HCT116 (cell line): Measurements from ENCODE around the gene RSPO1. TPM values are rescaled to one million over a fixed set of nuclear protein-coding genes. Genes with fewer than 3 reads are reported as not detected.

Experiments used
- ATAC-seq: fragments of 200-7000 bp; cut with Tn5 transposase; 2 replicates; pipeline ENCODE4 v1.9.1; 2020; ENCODE audit warnings: mild to moderate bottlenecking, moderate library complexity
- BruUV-seq: library from RNA; stranded (reverse); fragments of 400-500 nt; replicated peaks from 2 replicates; lab custom pipeline; 2021; lab: Mats Ljungman, UMichigan
- CTCF ChIA-PET: fragments of 300-600 bp; sonication (Branson Sonifier 250); formaldehyde crosslinking; loops from one replicate; lab custom pipeline; 2021; ENCODE audit warnings: antibody characterized with exemption; lab: Charles Lee
- POLR2A ChIA-PET: fragments of 300-600, 350-600 bp; sonication (Branson Sonifier 250); formaldehyde crosslinking; loops from one replicate; lab custom pipeline; 2021; ENCODE audit warnings: antibody characterized with exemption; lab: Charles Lee
- RAD21 ChIA-PET, 2 experiments: fragments of 300-600 bp; sonication (Branson Sonifier 250); formaldehyde crosslinking; loops; one replicate each; lab custom pipeline; 2023; ENCODE audit warnings: low total read pairs in 2 of 2; ENCODE audit not compliant: uncharacterized antibody in 2 of 2, unreplicated experiment in 2 of 2, low non-redundant PET in 1 of 2; lab: Charles Lee
- DNase-seq: peaks from one replicate; pipeline ENCODE4 v3.0.0-alpha.2; 2010; ENCODE audit warnings: low read depth, low spot score
- H2AFZ ChIP-seq: fragments of 200-600 bp; shearing (Covaris generic), sonication (generic); 2 replicates; pipeline ENCODE4 v1.6.1; 2017; ENCODE audit warnings: low read depth, mixed run types, mixed read lengths, antibody characterized with exemption, low read length; ENCODE audit not compliant: poor library complexity, severe bottlenecking
- H3K27ac ChIP-seq: 2 replicates; pipeline ENCODE4 v1.5.1; 2012; ENCODE audit warnings: low read depth, low read length
- H3K27me3 ChIP-seq: fragments of 200-600 bp; sonication (generic); 2 replicates; pipeline ENCODE4 v1.6.1; 2016; ENCODE audit warnings: mixed run types, low read length, mixed read lengths; ENCODE audit not compliant: insufficient read depth
- H3K36me3 ChIP-seq, 2 experiments: fragments of 200-500 bp in 1 of 2; fragments of 200-600 bp in 1 of 2; sonication (Bioruptor generic) in 1 of 2; sonication (generic) in 1 of 2; 2 replicates each; pipeline versions ENCODE4 v1.5.1 to v1.6.1; 2014 to 2016; ENCODE audit warnings: low read length in 2 of 2, inconsistent platforms in 1 of 2, mixed read lengths in 1 of 2, mixed run types in 1 of 2; ENCODE audit not compliant: insufficient read depth in 2 of 2, control insufficient read depth in 1 of 2
- H3K4me1 ChIP-seq, 2 experiments: fragments of 200-600 bp in 1 of 2; sonication (generic) in 1 of 2; 2 replicates each; pipeline versions ENCODE4 v1.5.1 to v1.6.1; 2012 to 2017; ENCODE audit warnings: low read length in 2 of 2, inconsistent platforms in 1 of 2, mild to moderate bottlenecking in 1 of 2, mixed read lengths in 1 of 2, mixed run types in 1 of 2, moderate library complexity in 1 of 2; ENCODE audit not compliant: insufficient read depth in 2 of 2, control insufficient read depth in 1 of 2
- H3K4me2 ChIP-seq: fragments of 200-600 bp; sonication (generic); 2 replicates; pipeline ENCODE4 v1.6.1; 2017; ENCODE audit warnings: mixed run types, low read length, mixed read lengths
- H3K4me3 ChIP-seq, 2 experiments: fragments of 200-600 bp in 1 of 2; sonication (generic) in 1 of 2; replicated peaks in 1 of 2; 2 replicates each; pipeline ENCODE4 v1.5.1; 2011 to 2016; ENCODE audit warnings: low read length in 2 of 2, control low read depth in 1 of 2, low read depth in 1 of 2, mild to moderate bottlenecking in 1 of 2, mixed read lengths in 1 of 2, mixed run types in 1 of 2
- H3K79me2 ChIP-seq: fragments of 200-600 bp; sonication (generic); 2 replicates; pipeline ENCODE4 v1.6.1; 2017; ENCODE audit warnings: mild to moderate bottlenecking, mixed run types, low read length, moderate library complexity, mixed read lengths; ENCODE audit not compliant: insufficient read depth
- H3K9ac ChIP-seq: fragments of 200-600 bp; sonication (generic); 2 replicates; pipeline ENCODE4 v1.6.1; 2016; ENCODE audit warnings: low read length, mixed read lengths
- H3K9me2 ChIP-seq: fragments of 200-600 bp; sonication (generic), shearing (Covaris generic); 2 replicates; pipeline ENCODE4 v1.6.1; 2017; ENCODE audit warnings: mixed run types, mild to moderate bottlenecking, moderate library complexity; ENCODE audit not compliant: insufficient read depth
- H3K9me3 ChIP-seq, 2 experiments: fragments of 200-500 bp in 1 of 2; fragments of 200-600 bp in 1 of 2; sonication (Bioruptor generic) in 1 of 2; sonication (generic) in 1 of 2; 2 replicates each; pipeline ENCODE4 v1.6.1; 2014 to 2017; ENCODE audit warnings: low read length in 2 of 2, mixed read lengths in 2 of 2, inconsistent platforms in 1 of 2, low read depth in 1 of 2, mild to moderate bottlenecking in 1 of 2, mixed run types in 1 of 2, moderate library complexity in 1 of 2; ENCODE audit not compliant: control insufficient read depth in 1 of 2, insufficient read depth in 1 of 2
- H4K20me1 ChIP-seq: fragments of 200-600 bp; sonication (generic), shearing (Covaris generic); 2 replicates; pipeline ENCODE4 v1.6.1; 2017; ENCODE audit warnings: mixed run types, mild to moderate bottlenecking, moderate library complexity; ENCODE audit not compliant: insufficient read depth
- CBX3 ChIP-seq: IDR thresholded peaks from 2 replicates; pipeline ENCODE4 v1.6.1; 2012; ENCODE audit warnings: low read depth
- ELF1 ChIP-seq: IDR thresholded peaks from 2 replicates; pipeline ENCODE4 v1.6.1; 2012; ENCODE audit warnings: low read depth, borderline replicate concordance
- EZH2 ChIP-seq: fragments of 200-600 bp; sonication (generic); IDR thresholded peaks from 2 replicates; pipeline ENCODE4 v1.6.1; 2017; ENCODE audit warnings: antibody characterized with exemption, mixed run types
- JUND ChIP-seq: IDR thresholded peaks from 2 replicates; pipeline ENCODE4 v1.6.1; 2012
- POLR2AphosphoS5 ChIP-seq: IDR thresholded peaks from 2 replicates; pipeline ENCODE4 v1.6.1; 2011; ENCODE audit warnings: mild to moderate bottlenecking, low read depth, low read length, moderate library complexity
- RAD21 ChIP-seq: IDR thresholded peaks from 2 replicates; pipeline ENCODE4 v1.6.1; 2012; ENCODE audit warnings: low read depth, mild to moderate bottlenecking
- SIN3A ChIP-seq: IDR thresholded peaks from 2 replicates; pipeline ENCODE4 v1.6.1; 2012; ENCODE audit warnings: low read depth
- SP1 ChIP-seq: IDR thresholded peaks from 2 replicates; pipeline ENCODE4 v1.6.1; 2012; ENCODE audit warnings: low read depth
- TCF7L2 ChIP-seq: IDR thresholded peaks from 2 replicates; pipeline ENCODE4 v1.7.0; 2011; ENCODE audit warnings: borderline replicate concordance, inconsistent platforms; ENCODE audit not compliant: insufficient read depth, insufficient read length; ENCODE audit errors: extremely low read depth
- YY1 ChIP-seq: IDR thresholded peaks from 2 replicates; pipeline ENCODE4 v1.6.1; 2011; ENCODE audit warnings: low read length, low read depth, moderate library complexity, mild to moderate bottlenecking; ENCODE audit not compliant: insufficient replicate concordance; ENCODE audit errors: extremely low read depth
- ZNF274 ChIP-seq: fragments of 200-500 bp; sonication (Bioruptor generic); IDR thresholded peaks from 2 replicates; pipeline ENCODE4 v1.6.1; 2014; ENCODE audit warnings: mild to moderate bottlenecking, low read depth, low read length, inconsistent platforms
- intact Hi-C: fragments of 100-400 bp; cut with micrococcal nuclease; formaldehyde crosslinking; loops from 2 replicates; pipeline ENCODE4 v1.10.0; 2022
- total RNA-seq: library from RNA; stranded (reverse); gene quantifications from one replicate; pipeline ENCODE4 v1.2.1, GENCODE V29; 2021; ENCODE audit not compliant: unreplicated experiment
- TF ChIP-seq, protein P1 (sequence below): IDR thresholded peaks from 2 replicates; pipeline ENCODE4 v1.6.1; 2012; ENCODE audit warnings: low read depth
- TF ChIP-seq, protein P2 (sequence below): IDR thresholded peaks from 2 replicates; pipeline ENCODE4 v1.6.1; 2012
- TF ChIP-seq, protein P3 (sequence below): IDR thresholded peaks from 2 replicates; pipeline ENCODE4 v1.6.1; 2011; ENCODE audit warnings: mild to moderate bottlenecking, low read length, moderate library complexity; ENCODE audit not compliant: insufficient replicate concordance; ENCODE audit errors: extremely low read depth

Gene RSPO1
- total RNA-seq, 1 experiment from 2014 or later = 0.15 TPM

DNA sequence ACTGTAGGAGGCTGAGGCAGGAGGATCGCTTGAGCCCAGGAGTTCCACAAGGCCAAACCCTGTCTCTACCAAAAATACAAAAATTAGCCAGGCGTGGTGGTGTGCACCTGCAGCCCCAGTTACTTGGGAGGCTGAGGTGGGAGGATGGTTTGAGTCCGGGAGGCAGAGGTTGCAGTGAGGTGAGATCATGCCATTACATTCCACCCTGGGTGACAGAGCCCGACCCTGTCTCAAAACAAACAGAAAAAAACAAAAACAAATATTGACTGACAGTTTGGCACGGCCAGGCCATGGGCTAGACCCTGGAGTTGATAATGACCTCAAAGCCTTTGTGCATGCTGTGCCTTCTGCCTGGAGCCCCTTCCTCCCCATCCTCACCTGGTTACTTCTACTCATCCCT is 19.2 kb upstream of the RSPO1 start:
- H3K9ac ChIP-seq = no peak overlapping the region
- RAD21 ChIA-PET = no interaction called here
- H3K79me2 ChIP-seq = no peaks in the 10 kb centered on the region
- H3K27me3 ChIP-seq = no peaks in the 10 kb centered on the region
- intact Hi-C loops = no loop called here
- TF ChIP-seq, protein P1, sequence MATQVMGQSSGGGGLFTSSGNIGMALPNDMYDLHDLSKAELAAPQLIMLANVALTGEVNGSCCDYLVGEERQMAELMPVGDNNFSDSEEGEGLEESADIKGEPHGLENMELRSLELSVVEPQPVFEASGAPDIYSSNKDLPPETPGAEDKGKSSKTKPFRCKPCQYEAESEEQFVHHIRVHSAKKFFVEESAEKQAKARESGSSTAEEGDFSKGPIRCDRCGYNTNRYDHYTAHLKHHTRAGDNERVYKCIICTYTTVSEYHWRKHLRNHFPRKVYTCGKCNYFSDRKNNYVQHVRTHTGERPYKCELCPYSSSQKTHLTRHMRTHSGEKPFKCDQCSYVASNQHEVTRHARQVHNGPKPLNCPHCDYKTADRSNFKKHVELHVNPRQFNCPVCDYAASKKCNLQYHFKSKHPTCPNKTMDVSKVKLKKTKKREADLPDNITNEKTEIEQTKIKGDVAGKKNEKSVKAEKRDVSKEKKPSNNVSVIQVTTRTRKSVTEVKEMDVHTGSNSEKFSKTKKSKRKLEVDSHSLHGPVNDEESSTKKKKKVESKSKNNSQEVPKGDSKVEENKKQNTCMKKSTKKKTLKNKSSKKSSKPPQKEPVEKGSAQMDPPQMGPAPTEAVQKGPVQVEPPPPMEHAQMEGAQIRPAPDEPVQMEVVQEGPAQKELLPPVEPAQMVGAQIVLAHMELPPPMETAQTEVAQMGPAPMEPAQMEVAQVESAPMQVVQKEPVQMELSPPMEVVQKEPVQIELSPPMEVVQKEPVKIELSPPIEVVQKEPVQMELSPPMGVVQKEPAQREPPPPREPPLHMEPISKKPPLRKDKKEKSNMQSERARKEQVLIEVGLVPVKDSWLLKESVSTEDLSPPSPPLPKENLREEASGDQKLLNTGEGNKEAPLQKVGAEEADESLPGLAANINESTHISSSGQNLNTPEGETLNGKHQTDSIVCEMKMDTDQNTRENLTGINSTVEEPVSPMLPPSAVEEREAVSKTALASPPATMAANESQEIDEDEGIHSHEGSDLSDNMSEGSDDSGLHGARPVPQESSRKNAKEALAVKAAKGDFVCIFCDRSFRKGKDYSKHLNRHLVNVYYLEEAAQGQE = no peak
- TF ChIP-seq RAD21 (no peak), YY1 (no peak), CBX3 (no peak), ZNF274 (no peak), POLR2AphosphoS5 (no peak), ELF1 (no peak), SP1 (no peak), JUND (no peak), TCF7L2 (no peak), SIN3A (no peak), EZH2 (no peak)
- TF ChIP-seq, protein P2, sequence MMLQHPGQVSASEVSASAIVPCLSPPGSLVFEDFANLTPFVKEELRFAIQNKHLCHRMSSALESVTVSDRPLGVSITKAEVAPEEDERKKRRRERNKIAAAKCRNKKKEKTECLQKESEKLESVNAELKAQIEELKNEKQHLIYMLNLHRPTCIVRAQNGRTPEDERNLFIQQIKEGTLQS = no peak
- TF ChIP-seq, protein P3, sequence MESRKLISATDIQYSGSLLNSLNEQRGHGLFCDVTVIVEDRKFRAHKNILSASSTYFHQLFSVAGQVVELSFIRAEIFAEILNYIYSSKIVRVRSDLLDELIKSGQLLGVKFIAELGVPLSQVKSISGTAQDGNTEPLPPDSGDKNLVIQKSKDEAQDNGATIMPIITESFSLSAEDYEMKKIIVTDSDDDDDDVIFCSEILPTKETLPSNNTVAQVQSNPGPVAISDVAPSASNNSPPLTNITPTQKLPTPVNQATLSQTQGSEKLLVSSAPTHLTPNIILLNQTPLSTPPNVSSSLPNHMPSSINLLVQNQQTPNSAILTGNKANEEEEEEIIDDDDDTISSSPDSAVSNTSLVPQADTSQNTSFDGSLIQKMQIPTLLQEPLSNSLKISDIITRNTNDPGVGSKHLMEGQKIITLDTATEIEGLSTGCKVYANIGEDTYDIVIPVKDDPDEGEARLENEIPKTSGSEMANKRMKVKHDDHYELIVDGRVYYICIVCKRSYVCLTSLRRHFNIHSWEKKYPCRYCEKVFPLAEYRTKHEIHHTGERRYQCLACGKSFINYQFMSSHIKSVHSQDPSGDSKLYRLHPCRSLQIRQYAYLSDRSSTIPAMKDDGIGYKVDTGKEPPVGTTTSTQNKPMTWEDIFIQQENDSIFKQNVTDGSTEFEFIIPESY = no peak
- TF ChIP-seq, all 23 proteins: peak for 0
- Histone ChIP-seq H3K27ac (no peak overlapping the region), H4K20me1 (no peaks in the 10 kb centered on the region), H3K9me2 (no peaks in the 10 kb centered on the region), H3K4me1 (no peaks in the 10 kb centered on the region), H3K4me2 (no peak overlapping the region), H2AFZ (no peak overlapping the region), H3K4me3 (no peak overlapping the region), H3K36me3 (no peaks in the 10 kb centered on the region), H3K9me3 (no peaks in the 10 kb centered on the region)
- no TSS peak for BruUV-seq
- ATAC-seq = no peak
- ChIA-PET CTCF (interaction anchor here (0.7 kb wide), 1 partner anchor 172 kb away, joined by 3 read pairs; no protein-coding TSS in a partner anchor), POLR2A (no interaction called here)
- DNase-seq = no peak
